ENCODE data around the gene TRIM65.

DNA sequence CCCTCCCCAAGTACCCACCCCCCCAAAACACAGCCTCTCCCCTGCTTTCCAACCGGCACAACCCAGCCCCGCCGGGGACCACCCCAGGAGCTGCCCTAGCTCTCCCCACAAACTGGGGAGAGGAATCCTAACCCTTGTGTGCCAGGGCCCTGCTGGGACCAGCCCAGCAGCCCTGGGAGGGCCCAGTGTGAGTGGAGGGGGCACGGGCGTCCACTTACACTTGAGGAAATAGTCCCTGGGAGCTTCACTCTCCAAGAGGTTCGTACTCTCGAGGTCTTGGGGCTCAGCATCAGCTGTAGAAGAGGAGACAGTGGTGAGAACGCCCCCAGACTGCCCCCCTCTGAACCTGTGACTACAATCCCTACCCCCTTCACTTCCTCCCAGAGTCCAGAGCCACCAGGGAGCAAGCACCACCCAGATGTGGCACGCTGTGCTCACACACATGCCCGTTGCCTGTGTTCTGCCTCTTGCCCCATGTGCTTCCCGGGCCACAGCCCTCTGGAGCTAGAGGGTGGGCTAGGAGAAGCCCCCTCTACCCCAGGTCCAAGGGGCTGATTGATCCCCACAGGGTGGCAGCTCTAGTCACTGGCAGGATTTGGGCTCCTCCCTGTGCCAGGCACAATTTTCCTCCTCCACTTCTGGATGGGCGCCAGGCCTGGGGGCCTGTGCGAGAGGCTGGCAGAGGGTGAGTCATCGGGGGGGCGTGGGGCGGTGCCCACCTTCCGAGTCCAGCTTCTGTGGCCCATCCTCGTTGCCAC, 21.4 kb downstream of the TRIM65 start:
- no peak for TF ChIP-seq POLR2A (IDR thresholded peaks at IDR 0.05)
- TF ChIP-seq CTCF (IDR thresholded peaks at IDR 0.05): no peak
